Cardiac muscle cell (in vitro differentiated cells and primary cell): ENCODE results near the gene PAK1IP1. TPM values are rescaled to one million over a fixed set of nuclear protein-coding genes. Genes with fewer than 3 reads are reported as not detected.
"Not testable (repeated sequence)": the region's sequence is repeated elsewhere in the genome, so short reads cannot be mapped to it uniquely, and the experiment has no call there.

Experiments
- DNase-seq, 2 donors: peaks; one replicate each; pipeline versions ENCODE4 v3.0.0 to v3.0.0-alpha.2; 2010 to 2017; ENCODE audit warnings: low read depth in 1 of 2, low spot score in 1 of 2
- H3K27ac ChIP-seq: fragments of 200-600 bp; sonication (generic); 2 replicates; pipeline ENCODE4 v1.5.1; 2016
- H3K27me3 ChIP-seq: fragments of 200-600 bp; sonication (generic); 2 replicates; pipeline ENCODE4 v1.6.0; 2016; ENCODE audit warnings: control low read depth
- H3K36me3 ChIP-seq: fragments of 200-600 bp; sonication (generic); 2 replicates; pipeline ENCODE4 v1.5.1; 2016; ENCODE audit warnings: control low read depth
- H3K4me1 ChIP-seq: fragments of 200-600 bp; sonication (generic); 2 replicates; pipeline ENCODE4 v1.8.1; 2017; ENCODE audit warnings: low read depth, mild to moderate bottlenecking, mixed run types
- H3K4me3 ChIP-seq: fragments of 200-600 bp; sonication (generic); 2 replicates; pipeline ENCODE4 v1.5.1; 2016; ENCODE audit warnings: mild to moderate bottlenecking
- H3K9me3 ChIP-seq: fragments of 200-600 bp; sonication (generic); 2 replicates; pipeline ENCODE4 v1.5.1; 2017; ENCODE audit warnings: low read depth, mild to moderate bottlenecking, control low read depth
- CTCF ChIP-seq: IDR thresholded peaks from 2 replicates; pipeline ENCODE4 v1.5.1; 2012; ENCODE audit warnings: low read depth, mild to moderate bottlenecking, low read length
- polyA plus RNA-seq: library from polyadenylated mRNA; unstranded; fragments of >200 nt; fragmentation: Nextera tagmentation; extraction: Ambion mirVana; gene quantifications from 2 replicates; pipeline ENCODE4 v1.2.1, GENCODE V29; 2016
- total RNA-seq: library from RNA; depleted of rRNA; stranded (reverse); fragments of >200 nt; gene quantifications from 2 replicates; pipeline ENCODE4 v1.2.3, GENCODE V29; 2016

The PAK1IP1 gene
- total RNA-seq (6.2 and 10.4 TPM in 2 replicates), polyA plus RNA-seq (14.6 and 16.6 TPM in 2 replicates)

GRCh38 chr6:10694302-10695085, at the start of gene PAK1IP1, which contains the start of gene C6orf52:
Gene PAK1IP1, plus strand, starts transcription at chr6:10694972. Its CDS starts 14 bp downstream, at chr6:10694986.
Gene C6orf52, minus strand, starts transcription at chr6:10694616. Its CDS starts 7,066 bp downstream, at chr6:10687550.
- peak within 1 kb of the TSS; percentile 92 for H3K4me3 ChIP-seq
- TF ChIP-seq CTCF: no peak
- H3K9me3 ChIP-seq: no peaks in the 10 kb centered on the region
- H3K4me1 ChIP-seq: peaks cover 20% of the 10 kb centered on the region
- peak; percentile 94 to 95 for DNase-seq
- no peaks in the 10 kb centered on the region for H3K27me3 ChIP-seq
- H3K27ac ChIP-seq: peak within 1 kb of the TSS; percentile 99
- no peaks in the 10 kb centered on the region for H3K36me3 ChIP-seq

GRCh38 chr6:10655508-10656055, 39.2 kb upstream of the PAK1IP1 start:
- H3K4me1 ChIP-seq: no peaks in the 10 kb centered on the region
- no peaks in the 10 kb centered on the region for H3K36me3 ChIP-seq
- no peak for DNase-seq
- H3K4me3 ChIP-seq: no peak overlapping the region
- TF ChIP-seq CTCF: no peak
- no peaks in the 10 kb centered on the region for H3K9me3 ChIP-seq
- H3K27me3 ChIP-seq: peaks cover 10% of the 10 kb centered on the region
- H3K27ac ChIP-seq: no peak overlapping the region

- no peaks in the 10 kb centered on the region for H3K4me1 ChIP-seq
- H3K27ac ChIP-seq: no peak overlapping the region
- H3K9me3 ChIP-seq: no peaks in the 10 kb centered on the region
- no peak for DNase-seq
- TF ChIP-seq CTCF: no peak
- H3K36me3 ChIP-seq: no peaks in the 10 kb centered on the region
- no peak overlapping the region for H3K4me3 ChIP-seq
- no peaks in the 10 kb centered on the region for H3K27me3 ChIP-seq
These were observed 35.7 kb upstream of the PAK1IP1 start for GRCh38 chr6:10658910-10659698.

GRCh38 chr6:10659699-10660348, 34.9 kb upstream of the PAK1IP1 start:
- H3K27me3 ChIP-seq: no peaks in the 10 kb centered on the region
- no peak overlapping the region for H3K27ac ChIP-seq
- no peaks in the 10 kb centered on the region for H3K36me3 ChIP-seq
- no peaks in the 10 kb centered on the region for H3K4me1 ChIP-seq
- DNase-seq: peak in 1 of 2 donors; percentile 6
- H3K4me3 ChIP-seq: peak overlapping the region; percentile 6
- no peak for TF ChIP-seq CTCF
- H3K9me3 ChIP-seq: no peaks in the 10 kb centered on the region

GRCh38 chr6:10660431-10661191, 34.2 kb upstream of the PAK1IP1 start:
- not testable (repeated sequence) for H3K36me3 ChIP-seq, H3K27ac ChIP-seq, H3K4me3 ChIP-seq, H3K4me1 ChIP-seq, H3K27me3 ChIP-seq, DNase-seq, H3K9me3 ChIP-seq
